CD8-positive, alpha-beta memory T cell (primary cell): ENCODE data around the gene RIPOR1. TPM values are rescaled to one million over a fixed set of nuclear protein-coding genes. Genes with fewer than 3 reads are reported as not detected.
A peak's percentile ranks its signal among the peaks of the same experiment; 100 is the strongest.

Source experiments
- CTCF ChIA-PET: fragments of 350-600 bp; sonication (Branson Sonifier 250); formaldehyde crosslinking; loops from one replicate; lab custom pipeline; 2021; ENCODE audit warnings: antibody characterized with exemption; lab: Charles Lee
- POLR2A ChIA-PET: fragments of 350-600 bp; sonication (Branson Sonifier 250); formaldehyde crosslinking; loops from one replicate; lab custom pipeline; 2021; ENCODE audit warnings: antibody characterized with exemption; lab: Charles Lee
- DNase-seq, 5 donors: peaks; one replicate each; pipeline versions ENCODE4 v3.0.0 to v3.0.0-alpha.2; 2020 to 2022; ENCODE audit warnings: mixed read lengths in 1 of 5
- H3K27ac ChIP-seq: one replicate; pipeline ENCODE4 v1.7.0; 2013; ENCODE audit warnings: low read depth, mild to moderate bottlenecking, low read length, moderate library complexity
- H3K27me3 ChIP-seq: 2 replicates; pipeline ENCODE4 v1.7.0; 2013; ENCODE audit warnings: low read length, mild to moderate bottlenecking; ENCODE audit not compliant: insufficient read depth, poor library complexity, severe bottlenecking
- H3K36me3 ChIP-seq: 2 replicates; pipeline ENCODE4 v1.7.0; 2013; ENCODE audit warnings: mild to moderate bottlenecking, low read length, moderate library complexity; ENCODE audit not compliant: insufficient read depth
- H3K4me1 ChIP-seq: 2 replicates; pipeline ENCODE4 v1.7.0; 2013; ENCODE audit warnings: mild to moderate bottlenecking, low read length, moderate library complexity; ENCODE audit not compliant: insufficient read depth
- H3K4me3 ChIP-seq: 2 replicates; pipeline ENCODE4 v1.7.0; 2013; ENCODE audit warnings: mild to moderate bottlenecking, low read length
- H3K9me3 ChIP-seq: 2 replicates; pipeline ENCODE4 v1.7.0; 2013; ENCODE audit warnings: mild to moderate bottlenecking, low read length
- H3K27ac Mint-ChIP-seq, 8 donors: one replicate each; pipeline ENCODE4 v1.8.0; 2020 to 2021; ENCODE audit warnings: mixed read lengths in 8 of 8, mild to moderate bottlenecking in 6 of 8, inconsistent platforms in 3 of 8, moderate library complexity in 3 of 8
- H3K27me3 Mint-ChIP-seq, 2 donors: one replicate each; pipeline ENCODE4 v1.8.0; 2020 to 2021; ENCODE audit warnings: mixed read lengths in 2 of 2, mild to moderate bottlenecking in 1 of 2, moderate library complexity in 1 of 2
- H3K36me3 Mint-ChIP-seq, 3 donors: one replicate each; pipeline ENCODE4 v1.8.0; 2020 to 2021; ENCODE audit warnings: mixed read lengths in 3 of 3, inconsistent platforms in 1 of 3, mild to moderate bottlenecking in 1 of 3
- H3K4me1 Mint-ChIP-seq, 3 donors: one replicate each; pipeline ENCODE4 v1.8.0; 2020 to 2021; ENCODE audit warnings: mixed read lengths in 3 of 3, inconsistent platforms in 1 of 3, mild to moderate bottlenecking in 1 of 3
- H3K4me3 Mint-ChIP-seq, 7 donors: one replicate each; pipeline ENCODE4 v1.8.0; 2020 to 2021; ENCODE audit warnings: mixed read lengths in 7 of 7, mild to moderate bottlenecking in 6 of 7, moderate library complexity in 4 of 7, inconsistent platforms in 2 of 7
- H3K9me3 Mint-ChIP-seq, 5 donors: one replicate each; pipeline ENCODE4 v1.8.0; 2020 to 2022; ENCODE audit warnings: mixed read lengths in 5 of 5, mild to moderate bottlenecking in 3 of 5, moderate library complexity in 2 of 5, inconsistent platforms in 1 of 5
- polyA plus RNA-seq: library from polyadenylated mRNA; unstranded; fragments of 300-500 nt; fragmentation: Illumina TruSeq; gene quantifications from one replicate; pipeline ENCODE4 v1.2.3, GENCODE V29; 2021
- total RNA-seq, 2 experiments: library from RNA; stranded (reverse); gene quantifications; one replicate each; pipeline ENCODE4 v1.2.3, GENCODE V29; 2021

RIPOR1 gene
- total and polyA plus RNA-seq, 3 experiments from 2014 or later: 6.1 to 27.4 (median 23.2) TPM

- Histone ChIP-seq H3K36me3 (no peaks in the 10 kb centered on the region), H3K27me3 (no peaks in the 10 kb centered on the region), H3K4me3 (no peak overlapping the region), H3K27ac (no peak overlapping the region), H3K4me1 (peaks cover 17% of the 10 kb centered on the region), H3K9me3 (no peaks in the 10 kb centered on the region)
- Mint-ChIP-seq H3K4me3 (peak overlapping the region in 2 of 7 donors; percentile 38 to 66), H3K9me3 (no peaks in the 10 kb centered on the region), H3K27ac (peak overlapping the region in 4 of 8 donors; percentile 17 to 70 (median 36)), H3K36me3 (no peaks in the 10 kb centered on the region), H3K4me1 (peaks cover 20 to 23% (median 21%) of the 10 kb centered on the region in 3 donors), H3K27me3 (peaks cover 0 to 1% of the 10 kb centered on the region in 2 donors)
- POLR2A ChIA-PET: interaction anchor here (0.6 kb wide), 1 partner anchor 140 kb away, joined by 3 read pairs; no protein-coding TSS in a partner anchor
- CTCF ChIA-PET: interaction anchor here (2.5 to 5.2 kb wide), 6 partner anchors 16 to 297 kb away, joined by 13 to 125 read pairs (median 68); partner anchors contain the start of genes ATP6V0D1 and CARMIL2
- no peak for DNase-seq
These were observed 9.4 kb upstream of the RIPOR1 start for GRCh38 chr16:67519242-67519641.

- Mint-ChIP-seq H3K4me3 (peak overlapping the region; percentile 90 to 97 (median 93)), H3K4me1 (peaks cover 16 to 18% (median 17%) of the 10 kb centered on the region in 3 donors), H3K27me3 (peaks cover 0 to 4% of the 10 kb centered on the region in 2 donors), H3K9me3 (no peaks in the 10 kb centered on the region), H3K36me3 (no peaks in the 10 kb centered on the region), H3K27ac (peak overlapping the region; percentile 97 to 100 (median 99))
- Histone ChIP-seq H3K4me1 (peaks cover 11% of the 10 kb centered on the region), H3K36me3 (no peaks in the 10 kb centered on the region), H3K9me3 (no peaks in the 10 kb centered on the region), H3K27ac (peak overlapping the region; percentile 86), H3K4me3 (peak overlapping the region; percentile 91), H3K27me3 (no peaks in the 10 kb centered on the region)
- ChIA-PET CTCF (interaction anchor here (0.5 to 5.2 kb wide), 73 partner anchors 9 to 1805 kb away, joined by 3 to 125 read pairs (median 5); partner anchors contain the start of genes ACD, ATP6V0D1, C16orf86 and CARMIL2), POLR2A (interaction anchor here (0.5 to 1.6 kb wide), 10 partner anchors 14 to 596 kb away, joined by 3 to 8 read pairs (median 4); partner anchors contain the start of genes ATP6V0D1, CARMIL2 and CTCF)
- peak; percentile 91 to 98 (median 96) for DNase-seq
These were observed 7.4 kb upstream of the RIPOR1 start for GRCh38 chr16:67521095-67521804.

- H3K36me3 ChIP-seq: no peaks in the 10 kb centered on the region
- DNase-seq: no peak
- H3K27ac ChIP-seq: no peak overlapping the region
- Mint-ChIP-seq H3K4me1 (peaks cover 18 to 21% (median 19%) of the 10 kb centered on the region in 3 donors), H3K36me3 (no peaks in the 10 kb centered on the region), H3K27ac (no peak overlapping the region), H3K4me3 (peak overlapping the region in 1 of 7 donors; percentile 59), H3K9me3 (no peaks in the 10 kb centered on the region), H3K27me3 (peaks cover 5 to 16% of the 10 kb centered on the region in 2 donors)
- peaks cover 9% of the 10 kb centered on the region for H3K27me3 ChIP-seq
- ChIA-PET CTCF (interaction anchor here (0.9 to 1.6 kb wide), 5 partner anchors 11 to 116 kb away, joined by 3 to 6 read pairs (median 4); no protein-coding TSS in a partner anchor), POLR2A (interaction anchor here (0.6 kb wide), 1 partner anchor 25 kb away, joined by 3 read pairs; no protein-coding TSS in a partner anchor)
- no peak overlapping the region for H3K4me3 ChIP-seq
- H3K9me3 ChIP-seq: no peaks in the 10 kb centered on the region
- peaks cover 29% of the 10 kb centered on the region for H3K4me1 ChIP-seq
These were observed 3.3 kb upstream of the RIPOR1 start for GRCh38 chr16:67525176-67525860.

GRCh38 chr16:67526149-67526791 lies 2.4 kb upstream of the RIPOR1 start:
- H3K9me3 Mint-ChIP-seq: no peaks in the 10 kb centered on the region
- peak overlapping the region in 3 of 8 donors; percentile 43 to 52 (median 45) for H3K27ac Mint-ChIP-seq
- H3K4me3 Mint-ChIP-seq: peak overlapping the region in 3 of 7 donors; percentile 26 to 80 (median 53)
- DNase-seq: no peak
- CTCF ChIA-PET: interaction anchor here (0.9 to 1.6 kb wide), 5 partner anchors 10 to 115 kb away, joined by 3 to 6 read pairs (median 4); no protein-coding TSS in a partner anchor
- H3K27me3 Mint-ChIP-seq: peaks cover 14 to 25% of the 10 kb centered on the region in 2 donors
- Histone ChIP-seq H3K27me3 (peaks cover 12% of the 10 kb centered on the region), H3K4me3 (no peak overlapping the region), H3K36me3 (no peaks in the 10 kb centered on the region), H3K27ac (no peak overlapping the region), H3K9me3 (no peaks in the 10 kb centered on the region), H3K4me1 (peaks cover 34% of the 10 kb centered on the region)
- peaks cover 20 to 24% (median 23%) of the 10 kb centered on the region in 3 donors for H3K4me1 Mint-ChIP-seq
- POLR2A ChIA-PET: interaction anchor here (0.6 kb wide), 1 partner anchor 26 kb away, joined by 3 read pairs; no protein-coding TSS in a partner anchor
- no peaks in the 10 kb centered on the region for H3K36me3 Mint-ChIP-seq

- H3K4me3 Mint-ChIP-seq: peak overlapping the region in 6 of 7 donors; percentile 70 to 84 (median 80)
- CTCF ChIA-PET: interaction anchor here (0.8 to 13.7 kb wide), 5 partner anchors 8 to 116 kb away, joined by 3 to 125 read pairs (median 3); partner anchors contain the start of genes ATP6V0D1 and CARMIL2
- H3K4me1 ChIP-seq: peaks cover 31% of the 10 kb centered on the region
- H3K9me3 ChIP-seq: no peaks in the 10 kb centered on the region
- H3K27me3 Mint-ChIP-seq: peaks cover 18 to 37% of the 10 kb centered on the region in 2 donors
- H3K36me3 ChIP-seq: no peaks in the 10 kb centered on the region
- H3K27ac ChIP-seq: peak overlapping the region; percentile 38
- H3K4me3 ChIP-seq: peak overlapping the region; percentile 25
- H3K4me1 Mint-ChIP-seq: peaks cover 14 to 22% (median 19%) of the 10 kb centered on the region in 3 donors
- DNase-seq: no peak
- POLR2A ChIA-PET: interaction anchor here (0.6 to 1.5 kb wide), 3 partner anchors 9 to 33 kb away, joined by 3 to 10 read pairs (median 3); partner anchors contain the start of gene CTCF
- peaks cover 15% of the 10 kb centered on the region for H3K27me3 ChIP-seq
- no peaks in the 10 kb centered on the region for H3K36me3 Mint-ChIP-seq
- H3K9me3 Mint-ChIP-seq: no peaks in the 10 kb centered on the region
- no peak overlapping the region for H3K27ac Mint-ChIP-seq
These were observed 397 bp downstream of the RIPOR1 start for GRCh38 chr16:67528870-67529581.

GRCh38 chr16:67529582-67530012 lies 968 bp downstream of the RIPOR1 start:
- Histone ChIP-seq H3K4me1 (peaks cover 31% of the 10 kb centered on the region), H3K9me3 (no peaks in the 10 kb centered on the region), H3K27me3 (peaks cover 15% of the 10 kb centered on the region), H3K4me3 (peak overlapping the region; percentile 25), H3K36me3 (no peaks in the 10 kb centered on the region), H3K27ac (peak overlapping the region; percentile 38)
- Mint-ChIP-seq H3K36me3 (no peaks in the 10 kb centered on the region), H3K4me3 (peak overlapping the region; percentile 70 to 84 (median 80)), H3K9me3 (no peaks in the 10 kb centered on the region), H3K27ac (peak overlapping the region in 2 of 8 donors; percentile 52 to 82), H3K27me3 (peaks cover 18 to 37% of the 10 kb centered on the region in 2 donors), H3K4me1 (peaks cover 14 to 22% (median 19%) of the 10 kb centered on the region in 3 donors)
- CTCF ChIA-PET: interaction anchor here (0.8 to 13.7 kb wide), 5 partner anchors 8 to 116 kb away, joined by 3 to 125 read pairs (median 3); partner anchors contain the start of genes ATP6V0D1 and CARMIL2
- POLR2A ChIA-PET: interaction anchor here (0.6 to 1.0 kb wide), 2 partner anchors 10 to 18 kb away, joined by 3 read pairs; no protein-coding TSS in a partner anchor
- no peak for DNase-seq
